GM13977 (cell line): ENCODE results near the gene VAMP7.
A peak's percentile ranks its signal among the peaks of the same experiment; 100 is the strongest.
"Not testable (repeated sequence)": the region's sequence is repeated elsewhere in the genome, so short reads cannot be mapped to it uniquely, and the experiment has no call there.

Experiments used
- DNase-seq: peaks from one replicate; pipeline ENCODE4 v3.0.0; 2012; ENCODE audit warnings: low spot score
- CTCF ChIP-seq: IDR thresholded peaks from 2 replicates; pipeline ENCODE4 v1.5.1; 2012; ENCODE audit warnings: mild to moderate bottlenecking, control low read depth; ENCODE audit not compliant: insufficient read depth; ENCODE audit errors: extremely low read depth, missing control alignments
- in situ Hi-C: fragments of 300-500 bp; cut with MboI; formaldehyde crosslinking; loops from one replicate; pipeline ENCODE4 v1.12.0; 2022; ENCODE audit warnings: low sequenced_read_pairs, low pct_unique_long_range_greater_than_20kb, mixed read lengths, inconsistent platforms; ENCODE audit not compliant: unreplicated experiment

The VAMP7 gene

GRCh38 chrX:155899366-155899765, 18.2 kb downstream of the VAMP7 start:
- in situ Hi-C loops, result no loop called here
- no peak for DNase-seq
- TF ChIP-seq CTCF, result no peak

GRCh38 chrX:155900765-155901164, 19.6 kb downstream of the VAMP7 start:
- no peak for TF ChIP-seq CTCF
- no peak for DNase-seq
- in situ Hi-C loops, result no loop called here

- DNase-seq, in situ Hi-C loops: not testable (repeated sequence)
Observed at GRCh38 chrX:155907661-155908060, 26.5 kb downstream of the VAMP7 start.

- in situ Hi-C loops, result no loop called here
- DNase-seq, result peak; percentile 13
- TF ChIP-seq CTCF, result no peak
Observed at GRCh38 chrX:155923200-155923599, 42.1 kb downstream of the VAMP7 start.

- DNase-seq, in situ Hi-C loops: not testable (repeated sequence)
Observed at GRCh38 chrX:155930852-155931618, 49.9 kb downstream of the VAMP7 start.

- in situ Hi-C loops, result no loop called here
- TF ChIP-seq CTCF, result no peak
- no peak for DNase-seq
Observed at GRCh38 chrX:155938132-155938531, 57.0 kb downstream of the VAMP7 start.

GRCh38 chrX:155949098-155949497, 68.0 kb downstream of the VAMP7 start:
- TF ChIP-seq CTCF, result no peak
- in situ Hi-C loops, result no loop called here
- DNase-seq, result no peak
